ENCODE measurements around the gene DRD5.
A peak's percentile ranks its signal among the peaks of the same experiment; 100 is the strongest.
"Not testable (repeated sequence)": the region's sequence is repeated elsewhere in the genome, so short reads cannot be mapped to it uniquely, and the experiment has no call there.

The DRD5 gene

GRCh38 chr4:9764155-9764696 is 17.2 kb upstream of the DRD5 start:
- no peak for TF ChIP-seq CTCF (IDR thresholded peaks at IDR 0.05; ENCODE audit: borderline replicate concordance, insufficient read depth, low read depth, low read length)
- H3K4me3 ChIP-seq (ENCODE audit: low read depth, low read length) = no peak overlapping the region

DNA sequence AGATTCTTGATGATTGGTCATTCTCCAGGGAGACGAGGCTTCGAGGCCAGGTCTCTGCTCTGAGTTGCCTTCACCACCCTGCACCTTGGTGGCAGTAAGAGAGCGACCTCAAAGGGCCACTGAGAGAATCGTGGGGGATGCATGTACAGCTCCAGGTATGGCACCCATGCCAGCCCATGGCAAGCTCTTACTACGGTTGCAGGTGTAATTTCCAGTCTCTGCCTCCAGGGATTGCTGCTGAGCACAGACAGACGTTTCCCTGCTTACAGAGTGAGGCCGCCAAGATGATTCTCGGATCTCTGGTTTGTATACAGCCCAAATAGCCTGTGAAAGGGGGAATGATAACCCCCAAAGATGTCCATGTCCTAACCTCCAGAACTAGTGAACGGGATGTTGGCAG is 16.3 kb upstream of the DRD5 start:
- TF ChIP-seq CTCF (IDR thresholded peaks at IDR 0.05; ENCODE audit: borderline replicate concordance, insufficient read depth, low read depth, low read length) = peak; percentile 63
- H3K4me3 ChIP-seq (ENCODE audit: low read depth, low read length) = no peak overlapping the region

DNA sequence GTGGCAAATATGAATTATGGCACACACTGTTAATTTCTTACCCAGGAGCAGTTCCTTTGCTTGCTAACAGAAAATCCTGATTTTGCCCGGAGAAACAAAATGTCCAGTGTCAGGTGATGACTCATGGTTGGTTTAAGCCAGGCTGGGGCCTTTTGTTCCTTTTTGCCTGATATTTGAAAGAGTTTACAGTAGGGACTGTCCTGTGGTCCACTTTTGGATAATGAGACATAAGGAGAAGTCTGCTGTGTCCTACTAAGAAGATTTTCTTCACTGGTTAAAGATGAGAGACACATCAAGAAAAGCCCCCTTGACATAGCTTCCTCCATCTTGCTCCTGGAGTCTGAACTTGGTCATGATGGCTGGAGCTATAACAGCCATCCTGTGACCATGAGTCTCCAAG is 12.1 kb upstream of the DRD5 start:
- H3K4me3 ChIP-seq (ENCODE audit: low read depth, low read length) = no peak overlapping the region
- TF ChIP-seq CTCF (IDR thresholded peaks at IDR 0.05; ENCODE audit: borderline replicate concordance, insufficient read depth, low read depth, low read length) = no peak

DNA sequence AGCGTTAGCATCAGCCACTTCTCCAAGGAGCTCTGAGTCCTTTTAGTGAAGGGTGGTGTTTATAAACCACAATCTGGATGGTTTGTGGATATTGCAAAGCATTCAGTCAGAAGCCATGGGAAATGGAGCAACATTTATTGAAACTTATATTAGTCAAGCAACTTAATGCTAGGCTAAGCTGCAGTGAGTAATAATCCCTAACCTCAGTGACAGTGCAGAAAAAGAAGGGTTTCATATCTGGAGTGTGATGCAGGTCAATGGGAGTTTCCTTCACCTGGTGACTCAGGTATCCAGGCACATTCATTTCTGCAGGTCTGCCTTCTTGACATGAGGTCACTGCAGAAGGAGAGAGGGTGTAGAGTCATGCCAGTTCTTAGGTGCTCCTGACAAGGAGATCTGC is 10.4 kb upstream of the DRD5 start:
- TF ChIP-seq CTCF (IDR thresholded peaks at IDR 0.05; ENCODE audit: borderline replicate concordance, insufficient read depth, low read depth, low read length) = no peak
- no peak overlapping the region for H3K4me3 ChIP-seq (ENCODE audit: low read depth, low read length)

- TF ChIP-seq CTCF (IDR thresholded peaks at IDR 0.05; ENCODE audit: borderline replicate concordance, insufficient read depth, low read depth, low read length) = no peak
- H3K4me3 ChIP-seq (ENCODE audit: low read depth, low read length) = no peak overlapping the region
Observed at GRCh38 chr4:9773471-9773870, 8.0 kb upstream of the DRD5 start.

GRCh38 chr4:9782136-9782436 is 652 bp downstream of the DRD5 start:
- no peak overlapping the region for H3K4me3 ChIP-seq (ENCODE audit: low read depth, low read length)
- TF ChIP-seq CTCF (IDR thresholded peaks at IDR 0.05; ENCODE audit: borderline replicate concordance, insufficient read depth, low read depth, low read length) = no peak

DNA sequence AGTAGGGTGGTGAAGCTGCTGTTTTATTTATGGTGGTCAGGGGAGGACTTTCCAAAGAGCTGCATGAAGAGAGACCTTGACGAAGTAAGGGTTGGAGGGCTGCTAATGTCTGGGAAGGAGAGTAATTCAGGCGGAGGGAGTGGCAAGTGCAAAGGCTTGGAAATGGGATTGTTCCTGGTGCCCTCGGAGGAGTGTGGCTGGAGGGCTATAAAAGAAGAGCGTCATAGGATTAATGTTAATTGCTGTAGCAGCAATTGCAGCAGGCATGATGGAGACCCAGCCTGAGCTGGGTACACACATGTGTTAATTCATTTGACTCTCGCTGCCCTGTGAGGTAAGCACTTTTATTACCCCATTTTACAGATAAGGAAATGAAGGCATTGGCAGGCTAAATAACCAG is 4.5 kb downstream of the DRD5 start:
- not testable (repeated sequence) for H3K4me3 ChIP-seq (ENCODE audit: low read depth, low read length)

GRCh38 chr4:9792381-9792780 is 10.9 kb downstream of the DRD5 start:
- TF ChIP-seq CTCF (IDR thresholded peaks at IDR 0.05; ENCODE audit: borderline replicate concordance, insufficient read depth, low read depth, low read length) = no peak
- H3K4me3 ChIP-seq (ENCODE audit: low read depth, low read length) = no peak overlapping the region

DNA sequence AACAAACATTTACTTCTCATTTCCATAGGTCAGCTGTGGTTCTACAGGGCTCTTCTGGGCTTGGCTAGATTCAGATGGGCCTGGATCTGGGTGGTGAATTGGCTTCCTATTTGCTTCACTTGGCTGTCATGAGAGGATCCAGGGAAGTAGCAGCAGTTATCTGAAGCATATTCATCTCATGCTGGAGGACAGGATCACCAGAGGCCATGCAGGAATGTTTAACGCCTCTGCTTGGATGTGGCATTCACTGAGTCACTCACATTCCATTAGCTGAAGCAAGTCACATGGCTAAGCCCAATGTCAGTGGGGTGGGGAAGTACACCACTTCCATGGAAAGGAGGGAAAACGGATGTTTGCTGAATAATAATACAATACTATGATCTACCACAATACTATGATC is 15.2 kb downstream of the DRD5 start:
- not testable (repeated sequence) for H3K4me3 ChIP-seq (ENCODE audit: low read depth, low read length)
